Measurements from ENCODE around the gene MINPP1. TPM values are rescaled to one million over a fixed set of nuclear protein-coding genes. Genes with fewer than 3 reads are reported as not detected.

MINPP1 gene
- total and polyA plus RNA-seq, 2 of the 4 experiments (the other 2 are of a cell fraction) = 11.7 to 14.4 TPM

GRCh38 chr10:87500646-87501048 lies 4.0 kb upstream of the MINPP1 start:
- peak overlapping the region in 1 of 2 experiments; percentile 33; a peak in 1 of 4 replicates for H4K8ac ChIP-seq (ENCODE audit: low read depth in 2 of 2, low read length in 2 of 2)
- H4K5ac ChIP-seq (ENCODE audit: low read depth, low read length) = no peak overlapping the region
- H4K20me1 ChIP-seq (ENCODE audit: insufficient read depth, low read length) = no peaks in the 10 kb centered on the region
- H3K18ac ChIP-seq (ENCODE audit: low read depth, low read length) = no peak overlapping the region
- peak overlapping the region; percentile 38; the same call in 1 of the 2 replicates for H3K23ac ChIP-seq (ENCODE audit: low read depth, low read length)
- H3K4me1 ChIP-seq (ENCODE audit: control insufficient read depth, insufficient read depth, low read length) = peaks cover 1% of the 10 kb centered on the region; the same call in 1 of the 2 replicates
- no TSS peak for BruUV-seq (replicated peaks)
- H2BK15ac ChIP-seq (ENCODE audit: low read depth, low read length) = peak overlapping the region; percentile 44; the same call in 1 of the 3 replicates
- no peak for ATAC-seq (ENCODE audit: low read depth)
- H2AK5ac ChIP-seq (ENCODE audit: low read depth, low read length) = peak overlapping the region; percentile 50; the same call in 1 of the 2 replicates
- H2BK20ac ChIP-seq (ENCODE audit: low read depth, low read length) = peak overlapping the region; percentile 67; the same call in 1 of the 2 replicates
- no peak overlapping the region for H3K56ac ChIP-seq (ENCODE audit: extremely low read depth, insufficient read depth, low read length)
- peaks cover 12 to 16% of the 10 kb centered on the region in 2 experiments; a peak in 3 of 4 replicates for H3K79me1 ChIP-seq (ENCODE audit: low read depth in 1 of 2, low read length in 2 of 2)
- in situ Hi-C loops (cut with MboI; ENCODE audit: low sequenced_read_pairs) (loop anchor here (25.0 kb wide), 1 partner anchor 288 kb away; no protein-coding TSS in a partner anchor), dilution Hi-C loops (cut with HindIII; ENCODE audit: low sequenced_read_pairs, unreplicated experiment) (no loop called here), intact Hi-C loops (cut with micrococcal nuclease) (no loop called here)
- no peaks in the 10 kb centered on the region; the same call in 1 of the 2 replicates for H3K9me1 ChIP-seq (ENCODE audit: insufficient read depth, low read length)
- ChIA-PET CTCF (no interaction called here), POLR2A (ENCODE audit: unreplicated experiment) (no interaction called here)
- H2BK120ac ChIP-seq (ENCODE audit: low read depth, low read length) = peak overlapping the region; percentile 60; the same call in 1 of the 2 replicates
- H3K9ac ChIP-seq (ENCODE audit: low read depth, low read length) = no peak overlapping the region
- H4K91ac ChIP-seq (ENCODE audit: insufficient read depth, low read depth, low read length) = no peak overlapping the region
- H2AFZ ChIP-seq (replicated peaks; ENCODE audit: low read length, poor library complexity) = no peak overlapping the region
- no peak for DNase-seq
- no peaks in the 10 kb centered on the region for H3K27me3 ChIP-seq (ENCODE audit: control insufficient read depth, insufficient read depth, low read length)
- H3K36me3 ChIP-seq (ENCODE audit: control insufficient read depth, insufficient read depth, low read length) = no peaks in the 10 kb centered on the region
- H3K14ac ChIP-seq (replicated peaks; ENCODE audit: low read depth, low read length) = no peak overlapping the region
- H3K4me2 ChIP-seq (ENCODE audit: low read depth, low read length) = no peak overlapping the region
- H2AK9ac ChIP-seq (replicated peaks; ENCODE audit: low read depth, low read length, poor library complexity) = no peak overlapping the region
- no peak overlapping the region for H3K4me3 ChIP-seq (ENCODE audit: insufficient read depth, low read depth, low read length)
- no peaks in the 10 kb centered on the region for H3K9me3 ChIP-seq (ENCODE audit: control insufficient read depth, insufficient read depth, low read length)
- peak overlapping the region; percentile 61 for H3K4ac ChIP-seq (ENCODE audit: low read depth, low read length)
- no peak overlapping the region for H2BK5ac ChIP-seq (ENCODE audit: low read depth, low read length, poor library complexity, severe bottlenecking)
- H3K27ac ChIP-seq (ENCODE audit: insufficient read depth, low read length) = no peak overlapping the region
- WGBS, 2 experiments (ENCODE audit: extremely low coverage in 2 of 2, insufficient read length in 1 of 2) = no CpG with 5 or more reads among the region's 3 CpGs
- peak; percentile 60 for TF ChIP-seq CEBPB (IDR thresholded peaks at IDR 0.05; ENCODE audit: low read depth, low read length)
- no peak for TF ChIP-seq FOS (IDR thresholded peaks at IDR 0.05; ENCODE audit: low read depth, low read length)
